ENCODE measurements around the gene SERPINF2.

SERPINF2 gene

DNA sequence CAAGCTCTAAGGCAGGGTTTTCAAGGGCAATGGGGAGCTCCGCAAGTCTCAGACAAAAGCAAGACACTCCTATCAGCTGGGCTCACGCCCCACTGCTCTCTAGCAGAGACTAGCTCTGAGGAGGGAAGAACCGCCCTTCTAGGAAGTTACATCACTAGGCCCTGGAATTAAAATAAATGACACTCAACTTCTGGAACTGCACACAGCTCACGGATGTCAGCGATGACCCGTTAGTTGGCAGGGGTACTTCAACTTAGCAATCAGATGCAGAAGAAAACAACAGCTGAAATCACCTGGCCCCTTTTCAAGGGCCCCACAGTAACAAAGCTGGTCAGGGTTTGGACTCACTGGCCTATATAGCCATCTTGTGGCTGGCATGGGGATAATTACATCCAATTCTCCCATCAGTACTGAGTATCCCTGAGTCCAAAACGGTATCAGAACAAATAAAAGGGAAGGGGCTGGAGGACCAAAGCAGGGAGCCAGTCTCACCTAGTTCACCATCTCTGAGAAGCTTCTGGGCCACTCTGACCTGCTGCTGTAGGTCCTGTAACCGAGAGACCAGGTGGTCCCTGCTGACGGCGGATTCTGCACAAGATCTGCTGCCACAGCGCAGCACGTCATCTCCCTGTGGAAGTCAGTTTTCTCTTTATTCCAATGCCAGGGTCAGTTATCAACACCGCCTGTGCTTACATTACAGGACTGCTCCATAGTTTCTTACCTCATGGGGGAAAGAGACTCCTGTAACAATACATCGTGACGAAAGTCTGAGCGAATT is 41.4 kb downstream of the SERPINF2 start:
- Histone ChIP-seq H2AFZ (ENCODE audit: low read length) (no peak overlapping the region), H4K20me1 (ENCODE audit: insufficient read depth, low read length) (no peaks in the 10 kb centered on the region), H3K27ac (ENCODE audit: low read depth, low read length, poor library complexity, severe bottlenecking) (peak overlapping the region; percentile 30)

DNA sequence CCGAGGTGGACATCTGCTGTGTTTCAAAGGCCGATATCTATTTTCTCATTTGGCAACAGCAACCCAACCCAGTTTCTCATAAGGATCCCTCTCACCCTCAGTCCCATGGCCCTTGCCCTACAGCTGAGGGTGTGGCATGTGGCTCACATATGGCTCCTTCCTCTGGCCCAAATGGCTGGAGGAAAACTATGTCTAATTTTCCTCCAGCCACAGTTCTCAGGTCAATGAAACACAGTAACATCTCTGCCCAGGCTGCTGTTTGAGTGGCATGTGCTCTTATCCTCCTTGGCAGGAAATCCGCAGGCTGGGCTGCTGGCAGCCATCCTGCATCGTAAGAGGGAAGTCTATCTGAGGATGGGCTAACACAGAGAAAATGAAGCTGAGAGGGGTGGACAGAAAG is 43.3 kb downstream of the SERPINF2 start:
- Histone ChIP-seq H3K4me1 (ENCODE audit: insufficient read depth, low read length, severe bottlenecking) (peaks cover 21% of the 10 kb centered on the region), H3K9me2 (ENCODE audit: low read depth, low read length) (no peaks in the 10 kb centered on the region), H3K27ac (ENCODE audit: low read depth, low read length, poor library complexity, severe bottlenecking) (no peak overlapping the region), H3K4me3 (ENCODE audit: low read depth, low read length, poor library complexity, severe bottlenecking) (no peak overlapping the region), H3K9me3 (ENCODE audit: low read length) (no peaks in the 10 kb centered on the region), H4K20me1 (ENCODE audit: insufficient read depth, low read length) (no peaks in the 10 kb centered on the region), H3K79me2 (ENCODE audit: insufficient read depth, low read length) (0 out of 2 replicates have a peak, but pooled peaks cover 6% of the 10 kb centered on the region), H3K9ac (ENCODE audit: low read length) (no peak overlapping the region), H3F3A (ENCODE audit: insufficient read depth, low read length) (no peaks in the 10 kb centered on the region), H3K27me3 (ENCODE audit: insufficient read depth, low read length) (no peaks in the 10 kb centered on the region), H3K4me2 (ENCODE audit: low read length) (no peak overlapping the region), H2AFZ (ENCODE audit: low read length) (no peak overlapping the region), H3K36me3 (ENCODE audit: insufficient read depth, low read length) (peaks cover 70% of the 10 kb centered on the region)
- no peak for TF ChIP-seq EZH2 (IDR thresholded peaks at IDR 0.05; ENCODE audit: borderline replicate concordance, low read length)
- TF ChIP-seq, protein P1, sequence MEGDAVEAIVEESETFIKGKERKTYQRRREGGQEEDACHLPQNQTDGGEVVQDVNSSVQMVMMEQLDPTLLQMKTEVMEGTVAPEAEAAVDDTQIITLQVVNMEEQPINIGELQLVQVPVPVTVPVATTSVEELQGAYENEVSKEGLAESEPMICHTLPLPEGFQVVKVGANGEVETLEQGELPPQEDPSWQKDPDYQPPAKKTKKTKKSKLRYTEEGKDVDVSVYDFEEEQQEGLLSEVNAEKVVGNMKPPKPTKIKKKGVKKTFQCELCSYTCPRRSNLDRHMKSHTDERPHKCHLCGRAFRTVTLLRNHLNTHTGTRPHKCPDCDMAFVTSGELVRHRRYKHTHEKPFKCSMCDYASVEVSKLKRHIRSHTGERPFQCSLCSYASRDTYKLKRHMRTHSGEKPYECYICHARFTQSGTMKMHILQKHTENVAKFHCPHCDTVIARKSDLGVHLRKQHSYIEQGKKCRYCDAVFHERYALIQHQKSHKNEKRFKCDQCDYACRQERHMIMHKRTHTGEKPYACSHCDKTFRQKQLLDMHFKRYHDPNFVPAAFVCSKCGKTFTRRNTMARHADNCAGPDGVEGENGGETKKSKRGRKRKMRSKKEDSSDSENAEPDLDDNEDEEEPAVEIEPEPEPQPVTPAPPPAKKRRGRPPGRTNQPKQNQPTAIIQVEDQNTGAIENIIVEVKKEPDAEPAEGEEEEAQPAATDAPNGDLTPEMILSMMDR (IDR thresholded peaks at IDR 0.05; ENCODE audit: low read length), result no peak

More for the DNA sequence above, 41.4 kb downstream of the SERPINF2 start:
- Histone ChIP-seq H3K79me2 (ENCODE audit: insufficient read depth, low read length) (no peaks in the 10 kb centered on the region), H3K9me3 (ENCODE audit: low read length) (no peaks in the 10 kb centered on the region), H3K4me1 (ENCODE audit: insufficient read depth, low read length, severe bottlenecking) (peaks cover 21% of the 10 kb centered on the region), H3K36me3 (ENCODE audit: insufficient read depth, low read length) (peaks cover 85% of the 10 kb centered on the region), H3K4me3 (ENCODE audit: low read depth, low read length, poor library complexity, severe bottlenecking) (no peak overlapping the region), H3K27me3 (ENCODE audit: insufficient read depth, low read length) (no peaks in the 10 kb centered on the region), H3K4me2 (ENCODE audit: low read length) (no peak overlapping the region), H3K9me2 (ENCODE audit: low read depth, low read length) (no peaks in the 10 kb centered on the region), H3K9ac (ENCODE audit: low read length) (no peak overlapping the region; the same call in 1 of the 2 replicates), H3F3A (ENCODE audit: insufficient read depth, low read length) (no peaks in the 10 kb centered on the region)
- TF ChIP-seq EZH2 (IDR thresholded peaks at IDR 0.05; ENCODE audit: borderline replicate concordance, low read length), result no peak
- TF ChIP-seq, protein P1 (IDR thresholded peaks at IDR 0.05; ENCODE audit: low read length), result peak; percentile 68

DNA sequence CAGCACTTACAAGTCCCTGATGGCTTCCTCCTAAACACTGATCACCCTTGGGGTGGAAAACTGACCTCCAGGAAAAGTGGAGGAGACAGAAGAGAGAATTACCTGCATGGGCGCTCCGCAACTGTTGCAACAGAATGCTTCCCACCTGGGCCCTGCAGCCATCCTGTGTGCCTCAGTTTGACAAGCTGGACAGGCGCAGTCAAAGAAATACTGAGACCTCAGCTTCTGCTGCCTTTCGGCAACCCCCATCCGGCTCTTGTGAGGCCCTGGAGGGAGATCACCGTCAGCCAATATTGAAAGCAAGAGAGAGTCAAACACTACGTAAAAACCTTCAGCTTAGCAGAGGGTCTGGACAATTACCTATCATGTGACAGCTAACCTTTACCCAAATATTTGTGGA is 44.0 kb downstream of the SERPINF2 start:
- no peak overlapping the region for H3K4me2 ChIP-seq (ENCODE audit: low read length)
- peaks cover 21% of the 10 kb centered on the region for H3K4me1 ChIP-seq (ENCODE audit: insufficient read depth, low read length, severe bottlenecking)
- TF ChIP-seq, protein P1 (IDR thresholded peaks at IDR 0.05; ENCODE audit: low read length), result no peak
- no peak for TF ChIP-seq EZH2 (IDR thresholded peaks at IDR 0.05; ENCODE audit: borderline replicate concordance, low read length)
- no peaks in the 10 kb centered on the region for H3F3A ChIP-seq (ENCODE audit: insufficient read depth, low read length)
- H3K4me3 ChIP-seq (ENCODE audit: low read depth, low read length, poor library complexity, severe bottlenecking), result no peak overlapping the region
- H3K9me2 ChIP-seq (ENCODE audit: low read depth, low read length), result no peaks in the 10 kb centered on the region
- H3K9me3 ChIP-seq (ENCODE audit: low read length), result no peaks in the 10 kb centered on the region
- H3K27ac ChIP-seq (ENCODE audit: low read depth, low read length, poor library complexity, severe bottlenecking), result no peak overlapping the region
- H4K20me1 ChIP-seq (ENCODE audit: insufficient read depth, low read length), result no peaks in the 10 kb centered on the region
- H3K79me2 ChIP-seq (ENCODE audit: insufficient read depth, low read length), result 0 out of 2 replicates have a peak, but pooled peaks cover 11% of the 10 kb centered on the region
- peaks cover 62% of the 10 kb centered on the region for H3K36me3 ChIP-seq (ENCODE audit: insufficient read depth, low read length)
- no peak overlapping the region for H3K9ac ChIP-seq (ENCODE audit: low read length)
- H3K27me3 ChIP-seq (ENCODE audit: insufficient read depth, low read length), result no peaks in the 10 kb centered on the region
- no peak overlapping the region for H2AFZ ChIP-seq (ENCODE audit: low read length)
